Stimulated activated CD8-positive, alpha-beta memory T cell treated with anti-CD3 and anti-CD28 coated beads, Interleukin-15, amount 100 ng/mL, for 1 hour (primary cell): ENCODE results near the gene INTS1.
"Not testable (repeated sequence)": the region's sequence is repeated elsewhere in the genome, so short reads cannot be mapped to it uniquely, and the experiment has no call there.

ENCODE experiments used
- DNase-seq: peaks from one replicate; pipeline ENCODE4 v3.0.0-alpha.2; 2020; ENCODE audit warnings: low read depth

INTS1 gene

DNA sequence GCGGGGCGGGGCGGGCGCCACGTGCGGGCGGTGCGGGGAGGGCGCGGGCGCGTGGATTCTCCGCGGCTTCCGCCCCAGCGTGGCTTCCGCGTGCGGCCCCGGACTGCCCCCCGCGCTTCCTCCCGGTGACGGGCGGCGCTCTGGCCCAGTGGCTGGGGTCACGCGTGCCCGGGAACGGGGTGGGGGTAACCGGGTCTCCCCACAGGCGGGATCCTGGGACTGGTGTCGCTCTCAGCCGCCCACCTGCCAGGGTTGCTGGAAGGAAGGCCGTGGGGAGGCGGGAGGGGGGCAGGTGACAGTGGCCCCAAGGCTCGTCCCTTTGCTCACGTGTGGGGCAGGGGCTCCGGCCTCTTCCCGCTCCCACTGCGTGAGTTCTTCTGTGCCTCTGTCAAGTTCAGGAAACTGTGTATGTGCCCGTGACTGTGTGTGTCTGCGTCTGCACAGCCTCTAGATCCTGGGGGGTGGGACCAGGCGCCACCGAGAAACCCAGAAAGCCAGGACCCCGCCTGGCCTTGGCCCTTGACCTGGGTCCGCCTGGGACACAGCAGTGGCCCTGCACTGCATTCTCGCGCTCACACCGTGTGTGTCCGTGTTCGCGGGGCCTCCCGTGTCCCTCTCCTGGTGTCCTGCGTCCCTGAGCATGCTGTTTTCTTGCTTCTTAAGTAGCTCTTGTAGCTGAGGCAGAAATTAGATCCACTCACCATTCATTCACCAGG is 27.2 kb upstream of the INTS1 start:
- DNase-seq = no peak

DNA sequence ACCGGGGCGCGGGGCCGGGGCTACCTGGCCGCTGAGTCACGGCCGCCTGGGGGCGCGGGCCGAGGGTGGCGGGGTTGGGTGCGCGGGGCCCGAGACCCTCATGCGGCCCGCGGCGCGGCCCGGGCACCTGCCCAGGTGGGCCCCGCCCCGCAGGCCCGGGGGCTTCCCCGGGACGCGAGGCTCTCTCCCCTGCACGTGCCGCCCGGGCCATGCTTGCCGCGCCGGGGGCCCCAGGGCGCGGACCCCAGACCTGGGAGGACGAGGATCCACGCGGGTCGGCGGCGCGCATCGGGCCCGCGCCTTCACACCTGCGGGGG is 26.7 kb upstream of the INTS1 start:
- no peak for DNase-seq

DNA sequence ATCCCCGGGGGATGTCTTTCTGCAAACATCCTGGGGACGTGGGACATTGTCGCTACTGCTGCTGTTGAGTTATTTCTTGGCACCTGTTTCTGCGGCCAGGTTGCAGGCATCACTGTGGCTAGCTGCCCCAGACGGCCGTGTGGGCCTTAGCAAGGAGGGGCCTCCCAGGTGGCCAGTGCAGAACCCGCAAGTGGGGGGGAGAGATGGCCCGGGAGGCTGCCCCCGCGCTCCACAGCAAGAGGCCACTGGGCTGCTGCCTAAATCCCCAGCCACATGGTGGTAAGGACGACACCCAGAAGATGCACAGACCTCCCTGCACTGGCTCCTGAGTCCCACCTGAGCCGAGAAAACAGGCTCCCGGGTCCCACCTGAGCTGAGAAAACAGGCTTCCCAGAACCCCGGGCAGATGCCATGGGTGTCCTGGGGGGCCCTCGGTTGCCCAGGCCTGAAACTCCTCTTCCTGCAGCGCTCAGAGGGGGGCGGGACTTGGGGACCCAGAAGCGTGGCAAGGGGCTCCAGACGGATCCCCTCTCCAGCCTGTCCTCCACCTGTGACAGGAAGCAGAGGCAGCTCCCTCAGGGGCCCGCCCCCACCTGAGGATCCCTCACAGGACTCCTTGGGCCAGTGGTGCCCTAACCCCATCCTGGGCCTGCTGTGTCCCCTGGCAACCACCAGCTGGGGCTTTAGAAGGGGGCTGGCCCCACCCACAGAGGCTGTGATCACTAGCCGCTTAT is 25.4 kb upstream of the INTS1 start:
- DNase-seq = no peak

DNA sequence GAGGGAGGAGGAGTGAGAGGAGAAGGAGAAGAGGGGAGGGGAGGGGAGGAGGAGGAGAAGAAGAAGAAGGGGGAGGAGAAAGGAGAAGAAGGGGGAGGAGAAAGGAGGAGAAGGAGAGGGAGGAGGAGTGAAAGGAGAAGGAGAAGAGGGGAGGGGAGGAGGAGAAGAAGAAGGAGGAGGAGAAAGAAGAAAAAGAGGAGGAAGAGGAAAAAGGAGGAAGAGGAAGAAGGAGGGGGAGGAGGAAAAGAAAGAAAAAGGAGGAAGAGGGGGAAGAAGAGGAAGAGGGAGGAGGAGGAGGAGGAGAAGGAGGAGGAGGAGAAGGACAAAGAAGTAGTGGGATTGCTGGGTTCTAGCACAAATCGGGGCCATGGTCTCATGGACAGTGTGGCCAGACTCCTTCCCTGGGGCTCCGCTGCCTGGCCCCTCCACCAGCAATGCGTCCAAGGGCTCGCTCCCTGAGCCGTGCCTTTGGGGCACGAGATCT is 22.1 kb upstream of the INTS1 start:
- no peak for DNase-seq

DNA sequence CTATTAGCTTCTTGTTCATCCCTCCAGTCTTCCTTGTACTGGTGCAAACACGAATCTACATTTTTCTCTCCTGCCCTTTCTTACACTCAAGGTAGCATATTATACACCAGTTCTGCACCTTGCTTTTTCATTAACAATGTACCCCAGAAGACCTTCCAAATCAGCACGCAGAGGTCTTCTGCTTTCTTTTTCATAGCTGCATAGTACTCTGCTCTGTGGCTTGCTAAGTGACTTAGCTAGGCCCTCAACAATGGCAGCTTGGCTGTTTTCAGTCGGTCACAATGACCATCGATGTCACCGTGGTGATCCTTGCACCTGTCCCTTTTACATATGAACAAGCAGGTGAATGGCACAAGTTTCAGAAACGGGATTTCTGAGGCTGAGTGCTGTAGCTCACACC is 21.2 kb upstream of the INTS1 start:
- no peak for DNase-seq

DNA sequence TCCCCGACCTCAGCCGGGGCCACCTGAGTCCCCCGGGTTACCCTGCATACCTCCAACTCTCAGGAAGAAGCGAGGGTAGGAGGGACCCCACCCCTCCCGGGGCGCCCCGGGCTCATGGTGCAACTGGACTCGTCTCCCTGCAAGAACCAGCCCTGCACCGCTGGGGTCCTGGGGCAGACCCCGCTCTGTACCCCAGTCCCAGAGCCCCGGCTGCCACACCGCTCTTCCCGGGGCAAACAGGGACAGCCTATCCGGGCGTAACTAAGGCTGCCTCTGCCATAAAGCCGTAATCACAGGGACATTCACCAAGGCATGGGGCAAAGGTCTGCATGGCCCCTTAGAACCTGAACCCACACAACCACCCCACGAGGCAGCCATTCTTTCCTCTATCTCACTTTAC is 19.7 kb upstream of the INTS1 start:
- DNase-seq = no peak

DNA sequence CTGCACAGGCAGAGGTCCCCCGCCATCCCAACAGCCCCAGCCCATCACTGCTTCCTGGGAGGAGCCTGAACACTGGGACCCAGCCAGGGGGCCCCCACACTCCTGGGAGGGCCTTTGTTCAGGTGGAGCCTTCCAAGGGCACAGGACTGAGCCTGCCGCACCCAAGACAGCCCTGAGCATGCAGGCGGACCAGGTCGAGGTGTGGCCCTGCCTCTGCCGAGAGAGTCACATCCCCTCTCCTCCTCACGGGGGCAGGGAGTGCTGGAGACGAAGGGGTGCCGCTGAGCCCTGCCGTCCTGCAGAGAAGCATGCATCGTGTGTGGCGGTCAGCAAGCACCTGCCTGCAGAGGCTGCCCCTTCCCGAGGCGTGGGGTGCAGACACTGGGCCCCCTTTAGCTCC is 19.0 kb upstream of the INTS1 start:
- DNase-seq = no peak

DNA sequence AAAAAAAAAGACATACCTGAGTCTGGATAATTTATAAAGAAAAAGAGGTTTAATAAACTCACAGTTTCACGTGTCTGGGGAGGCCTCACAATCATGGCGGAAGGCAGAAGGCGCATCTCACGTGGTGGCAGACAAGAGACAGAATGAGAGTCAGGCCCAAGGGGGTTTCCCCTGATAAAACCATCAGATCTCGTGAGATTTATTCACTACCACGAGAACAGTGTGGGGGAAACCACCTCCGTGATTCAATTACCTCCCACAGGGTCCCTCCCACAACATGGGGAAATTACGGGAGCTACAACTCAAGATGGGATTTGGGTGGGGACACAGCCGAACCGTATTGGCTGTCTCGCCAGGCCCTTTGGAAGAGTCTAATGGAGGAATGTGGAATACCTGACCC is 17.3 kb upstream of the INTS1 start:
- DNase-seq = no peak

DNA sequence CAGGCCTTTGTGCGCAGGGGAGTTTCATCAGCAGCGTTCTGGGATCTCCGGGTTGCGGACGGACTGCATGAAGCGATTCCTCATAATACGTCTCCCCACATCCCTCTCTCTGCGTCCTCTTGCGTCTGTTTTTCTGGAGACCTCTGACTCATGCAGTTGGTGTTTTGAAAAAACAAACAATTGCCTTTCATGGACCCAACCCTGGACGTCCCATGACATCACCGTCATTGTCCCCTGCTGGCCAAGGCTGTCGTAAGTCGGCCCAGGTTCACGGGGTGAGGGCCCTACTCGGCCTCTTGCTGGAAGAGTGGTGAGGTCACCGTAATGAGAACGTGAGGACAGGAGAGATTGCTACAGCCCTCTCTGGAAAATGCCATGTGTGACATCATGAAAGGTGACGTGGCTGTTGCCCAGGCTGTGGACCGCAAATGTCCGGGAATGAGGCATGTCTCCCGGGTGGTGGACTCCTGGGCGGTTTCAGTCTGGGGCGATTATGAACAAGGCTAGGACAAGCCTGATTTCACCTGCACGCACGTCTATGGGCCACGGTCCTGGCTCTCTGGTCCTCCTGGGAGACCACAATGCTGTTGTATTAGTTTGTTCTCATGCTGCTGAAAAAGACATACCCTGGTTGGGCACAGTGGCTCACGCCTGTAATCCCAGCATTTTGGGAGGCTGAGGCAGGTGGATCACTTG is 16.5 kb upstream of the INTS1 start:
- DNase-seq = no peak

DNA sequence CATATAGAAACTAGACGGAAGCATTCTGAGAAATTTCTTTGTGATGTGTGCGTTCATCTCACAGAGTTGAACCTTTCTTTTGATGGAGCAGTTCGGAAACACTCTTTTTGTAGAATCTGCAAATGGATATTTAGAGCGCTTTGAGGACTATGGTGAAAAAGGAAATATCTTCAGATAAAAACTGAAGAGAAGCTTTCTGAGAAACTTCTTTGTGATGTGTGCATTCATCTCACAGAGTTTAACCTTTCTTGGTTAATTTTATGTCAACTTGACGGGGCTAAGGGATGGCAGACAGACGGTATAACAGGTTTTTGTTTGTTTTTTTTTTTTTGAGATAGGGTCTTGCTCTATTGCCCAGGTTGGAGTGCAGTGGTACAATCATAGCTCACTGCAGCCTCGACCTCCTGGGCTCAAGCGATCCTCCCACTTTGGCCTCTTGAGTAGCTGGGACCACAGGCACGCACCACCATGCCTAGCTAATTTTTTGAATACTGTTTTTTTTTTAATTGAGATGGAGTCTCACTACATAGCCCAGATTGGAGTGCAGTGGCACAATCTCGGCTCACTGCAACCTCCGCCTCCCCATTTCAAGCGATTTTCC is 15.2 kb upstream of the INTS1 start:
- DNase-seq = not testable (repeated sequence)

DNA sequence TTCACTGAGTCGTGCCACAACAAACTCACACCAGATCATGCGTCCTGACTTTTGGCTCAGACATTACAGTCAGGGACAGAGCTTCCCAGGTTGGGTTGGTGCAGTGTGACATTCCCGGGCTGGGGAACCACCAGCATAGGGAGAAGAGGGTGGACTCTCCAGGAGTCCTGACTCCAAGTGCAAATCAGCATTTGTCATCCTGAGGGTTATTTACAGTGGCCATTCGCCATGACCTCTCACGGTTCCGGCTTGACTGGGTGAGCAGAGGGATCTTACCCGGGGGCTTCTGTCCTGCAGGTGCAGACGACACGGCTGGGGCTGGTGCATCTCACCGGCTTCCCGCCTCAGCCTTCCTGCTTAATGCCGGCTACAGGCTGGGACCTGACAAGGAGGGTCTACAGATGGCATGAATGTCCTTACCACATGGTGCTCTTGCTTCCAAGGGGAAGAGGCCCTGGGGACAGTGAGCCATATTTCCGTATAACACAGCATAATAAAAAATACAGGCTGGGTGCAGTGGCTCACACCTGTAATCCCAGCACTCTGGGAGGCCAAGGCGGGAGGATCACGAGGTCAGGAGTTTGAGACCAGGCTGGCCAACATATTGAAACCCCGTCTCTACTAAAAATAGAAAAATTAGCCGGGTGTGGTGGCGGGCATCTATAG is 12.5 kb upstream of the INTS1 start:
- DNase-seq = no peak

DNA sequence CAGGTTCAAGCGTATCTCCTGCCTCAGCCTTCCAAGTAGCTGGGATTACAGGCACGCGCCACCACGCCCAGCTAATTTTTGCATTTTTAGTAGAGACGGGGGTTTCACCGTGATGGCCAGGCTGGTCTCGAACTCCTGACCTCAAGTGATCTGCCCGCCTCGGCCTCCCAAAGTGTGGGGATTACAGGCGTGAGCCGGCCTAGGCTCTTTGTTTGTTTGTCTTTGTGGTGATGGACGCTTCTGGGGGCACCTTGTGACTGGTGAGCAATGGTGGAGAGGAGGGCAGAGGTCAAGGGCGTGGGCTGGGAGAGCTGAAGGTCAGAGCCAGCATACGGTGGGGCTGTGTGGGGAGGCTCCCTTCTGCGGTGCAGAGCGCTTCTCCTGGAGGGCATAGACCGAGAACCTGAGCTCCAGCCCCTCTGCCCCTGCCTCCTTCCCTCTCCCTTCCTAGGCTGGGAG is 11.3 kb upstream of the INTS1 start:
- not testable (repeated sequence) for DNase-seq

DNA sequence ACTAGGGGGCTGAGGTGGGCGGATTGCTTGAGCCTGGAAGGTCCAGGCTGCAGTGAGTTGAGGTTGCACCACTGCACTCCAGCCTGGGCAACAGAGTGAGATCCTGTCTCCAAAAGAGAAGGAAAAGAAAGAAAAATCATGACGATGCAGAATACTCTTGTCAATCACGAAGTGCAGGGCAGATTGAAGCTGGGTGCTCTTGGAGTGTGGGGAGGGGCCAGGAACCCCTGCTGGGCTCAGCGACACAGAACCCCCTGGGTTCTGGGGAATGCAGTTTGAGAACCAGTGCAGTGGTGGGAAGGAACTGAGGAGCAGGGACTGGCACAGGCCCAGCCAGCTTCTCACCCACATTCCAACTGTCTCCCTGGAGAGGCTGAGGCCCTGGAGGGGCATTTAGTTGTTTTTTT is 10.8 kb upstream of the INTS1 start:
- no peak for DNase-seq

DNA sequence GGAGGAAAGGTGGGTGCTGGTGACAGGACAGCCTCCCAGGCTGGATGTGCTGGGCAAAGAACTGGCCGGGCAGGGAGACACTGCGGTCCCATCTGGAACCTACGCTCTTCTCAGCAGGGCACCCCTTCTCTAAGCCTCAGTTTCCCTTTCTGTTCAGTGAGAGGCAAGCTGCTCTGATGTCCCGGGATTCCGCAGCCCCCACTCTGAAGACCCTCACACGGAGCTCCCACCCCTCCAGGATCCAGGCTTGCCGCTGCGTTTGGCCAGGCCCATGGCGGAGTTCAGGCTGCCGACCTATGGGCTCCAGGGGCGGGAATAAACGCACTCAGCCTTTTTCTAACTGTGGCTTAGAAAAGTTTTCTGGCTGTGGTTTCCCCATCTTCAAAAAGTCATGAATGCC is 10.2 kb upstream of the INTS1 start:
- no peak for DNase-seq

DNA sequence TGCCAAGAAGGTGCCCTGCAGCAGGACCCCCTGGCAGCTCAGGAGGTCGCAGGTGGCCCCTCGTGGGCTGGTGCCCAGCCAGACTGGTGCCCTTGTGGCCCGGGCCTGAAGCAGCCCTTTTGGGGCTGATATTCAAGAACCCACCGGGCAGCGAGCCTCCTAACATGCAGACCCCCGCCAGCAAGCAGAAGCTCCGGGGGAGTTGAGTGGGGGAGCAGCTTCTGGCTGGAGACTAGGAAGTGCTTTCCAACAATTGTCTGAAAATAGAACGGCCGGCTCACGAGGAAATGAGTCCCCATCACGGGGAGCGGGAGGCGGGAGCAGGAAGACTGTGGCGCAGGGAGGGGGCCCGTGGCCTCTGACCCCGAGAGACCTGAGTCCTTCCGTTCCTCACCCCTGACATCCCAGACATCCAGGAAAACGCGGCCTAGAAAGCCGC is 9.5 kb upstream of the INTS1 start:
- no peak for DNase-seq

DNA sequence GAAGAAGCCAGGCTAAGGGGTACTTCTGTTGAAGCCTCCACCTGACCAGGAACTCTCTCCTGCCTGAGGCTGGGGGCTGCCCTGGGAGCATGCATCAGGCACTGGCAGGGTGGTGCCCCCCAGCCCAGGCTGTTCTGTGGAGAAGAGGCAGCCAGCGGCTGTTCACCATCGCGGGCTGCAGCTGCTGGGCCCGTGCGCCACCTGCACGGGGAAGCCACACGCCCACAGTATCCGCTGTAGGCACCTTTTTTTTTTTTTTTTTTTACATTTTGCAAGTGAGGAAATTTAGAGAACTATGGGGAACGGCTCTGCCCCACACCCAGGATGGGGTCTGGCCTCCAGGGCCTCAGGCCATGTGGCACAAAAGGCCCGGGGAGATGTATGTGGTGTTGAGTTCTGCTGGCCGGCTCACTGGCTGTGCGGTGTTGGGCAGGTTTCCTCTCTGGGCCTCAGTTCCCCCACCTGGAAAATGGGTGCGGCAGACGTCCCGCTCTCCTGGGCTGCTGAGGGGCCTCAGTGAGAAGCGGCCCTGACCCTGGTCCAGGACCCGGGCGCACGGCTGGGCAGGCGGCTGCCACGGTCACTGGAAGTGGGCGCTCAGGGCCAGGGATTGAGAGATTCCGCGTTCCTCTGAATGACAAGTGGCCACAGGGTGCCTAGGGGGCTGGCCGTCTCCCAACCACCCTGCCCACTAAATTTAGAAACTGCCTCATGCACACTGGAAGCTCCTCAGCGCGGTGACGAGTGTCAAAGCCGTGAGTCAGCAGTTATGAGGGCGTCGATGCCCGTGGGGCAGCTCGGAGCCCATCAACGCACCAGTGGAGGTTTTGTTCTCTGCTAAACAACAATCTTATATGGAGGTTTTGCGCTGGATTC is 8.8 kb upstream of the INTS1 start:
- DNase-seq = no peak

DNA sequence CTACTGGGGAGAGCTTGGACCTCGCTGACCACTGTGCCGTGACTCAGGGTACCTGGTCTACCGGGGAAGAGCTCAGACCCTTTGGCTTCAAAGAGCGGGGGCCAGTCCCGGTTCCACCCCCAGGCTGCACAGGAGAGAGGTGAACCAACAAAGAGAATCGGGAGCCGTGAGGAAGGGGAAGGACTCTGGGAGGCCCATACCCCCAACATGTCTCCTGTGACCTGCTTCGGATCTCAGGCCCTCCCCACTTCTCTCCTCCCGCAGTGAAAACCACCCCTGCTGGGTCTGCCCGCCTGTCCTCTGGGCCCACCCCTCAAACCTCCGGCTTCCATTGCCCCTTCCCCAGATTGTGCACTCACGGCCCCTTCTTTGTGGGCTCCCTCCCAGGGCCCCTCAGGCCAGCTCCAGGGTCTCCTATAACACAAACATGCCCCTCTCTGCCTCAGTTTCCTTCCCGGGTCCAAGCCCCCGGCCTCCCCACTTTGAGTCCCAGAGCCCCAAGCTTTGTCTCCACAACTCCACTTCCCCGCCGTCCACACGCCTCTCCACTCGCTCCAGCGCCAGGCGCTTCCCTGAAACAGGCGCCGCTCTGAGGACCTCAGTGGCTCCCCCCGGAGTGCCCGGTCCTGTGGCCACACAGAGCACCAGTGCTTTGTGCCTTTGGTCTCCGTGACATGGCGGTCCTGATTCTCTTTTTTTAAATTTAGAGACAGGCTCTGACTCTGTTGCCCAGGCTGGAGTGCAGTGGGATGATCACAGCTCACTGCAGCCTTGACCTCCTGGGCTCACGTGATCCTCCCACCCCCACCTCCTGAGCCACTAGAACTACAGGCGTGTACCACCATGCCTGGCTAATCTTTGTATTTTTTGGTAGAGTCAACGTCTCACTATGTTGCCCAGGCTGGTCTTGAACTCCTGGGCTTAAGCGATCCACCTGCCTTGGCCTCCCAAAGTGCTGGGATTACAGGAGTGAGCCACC is 7.5 kb upstream of the INTS1 start:
- no peak for DNase-seq

DNA sequence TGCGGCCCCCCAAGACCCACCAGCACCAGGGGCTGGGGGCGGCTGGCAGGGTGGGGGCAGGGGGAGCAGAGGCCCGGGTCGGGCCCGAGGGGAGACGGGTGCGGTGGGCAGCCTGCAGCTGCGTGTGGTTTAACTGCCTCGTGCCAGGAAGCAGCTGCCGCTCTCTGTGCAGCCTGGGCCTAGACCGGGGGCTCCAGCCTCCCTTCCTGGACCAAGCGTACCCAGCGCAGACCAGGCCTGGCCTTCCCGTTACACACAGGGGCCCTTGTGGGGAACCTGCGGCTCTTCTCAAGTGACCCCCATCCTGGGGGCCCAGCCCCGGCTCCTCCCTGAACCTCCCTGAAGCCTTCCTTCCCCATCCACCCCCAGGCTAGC is 6.6 kb upstream of the INTS1 start:
- no peak for DNase-seq

DNA sequence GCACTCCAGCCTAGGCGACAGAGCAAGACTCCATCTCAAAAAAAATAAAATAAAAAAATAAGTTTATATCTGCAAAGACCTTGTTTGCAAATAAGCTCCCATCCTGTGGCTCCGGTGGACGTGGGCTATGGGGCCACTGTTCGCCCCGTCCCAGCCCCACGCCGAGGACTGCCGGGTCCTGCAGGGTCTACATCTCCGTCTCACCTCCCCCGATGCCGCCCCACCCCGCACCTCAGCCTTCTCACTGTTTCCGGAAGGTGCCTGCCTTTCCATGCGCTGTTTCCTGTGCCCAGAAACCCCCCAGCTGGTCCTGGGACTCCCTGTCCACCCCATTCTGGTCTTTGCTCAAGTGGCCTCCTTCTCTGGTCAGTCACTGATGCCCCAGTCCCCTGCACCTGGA is 5.0 kb upstream of the INTS1 start:
- no peak for DNase-seq

DNA sequence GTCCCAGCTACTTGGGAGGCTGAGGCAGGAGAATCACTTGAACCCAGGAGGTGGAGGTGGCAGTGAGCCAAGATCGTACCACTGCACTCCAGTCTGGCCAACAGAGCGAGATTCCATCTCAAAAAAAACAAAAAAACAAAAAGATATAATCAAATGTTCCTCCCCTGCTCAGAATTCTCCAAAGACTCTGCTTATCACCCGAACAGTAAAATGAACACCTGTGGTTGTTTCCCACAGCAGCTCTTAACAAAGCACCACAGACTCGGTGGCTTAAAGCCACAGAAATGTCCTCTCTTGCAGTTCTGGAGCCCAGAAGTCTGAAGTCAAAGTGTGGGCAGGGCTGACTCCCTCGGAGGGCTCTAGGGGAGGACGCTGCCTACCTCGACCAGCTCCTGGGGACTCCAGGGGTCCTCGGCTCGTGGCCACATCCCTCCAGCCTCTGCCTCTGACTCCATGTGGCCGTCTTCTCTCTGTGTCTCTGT is 4.1 kb upstream of the INTS1 start:
- DNase-seq = no peak
